Stimulated activated effector memory CD8-positive, alpha-beta T cell treated with anti-CD3 and anti-CD28 coated beads, Interleukin-12 subunit alpha, Interleukin-12 subunit beta, amount 100 ng/mL, for 72 hours (primary cell): ENCODE results near the gene NDUFAF7.
"Not testable (repeated sequence)": the region's sequence is repeated elsewhere in the genome, so short reads cannot be mapped to it uniquely, and the experiment has no call there.

Experiments used
- ATAC-seq: fragments of 150-1000 bp; cut with Tn5 transposase; 2 replicates; pipeline ENCODE4 v1.10.0; 2021
- DNase-seq, 2 donors: peaks; one replicate each; pipeline ENCODE4 v3.0.0; 2021 to 2022; ENCODE audit warnings: low spot score in 2 of 2
- H3K27ac Mint-ChIP-seq: one replicate; pipeline ENCODE4 v1.8.0; 2022; ENCODE audit warnings: mild to moderate bottlenecking, mixed read lengths
- H3K36me3 Mint-ChIP-seq: one replicate; pipeline ENCODE4 v1.8.0; 2022; ENCODE audit warnings: mild to moderate bottlenecking, mixed read lengths
- H3K4me1 Mint-ChIP-seq: one replicate; pipeline ENCODE4 v1.8.0; 2022; ENCODE audit warnings: mixed read lengths
- H3K4me3 Mint-ChIP-seq: one replicate; pipeline ENCODE4 v1.8.0; 2022; ENCODE audit warnings: mild to moderate bottlenecking, mixed read lengths
- H3K9me3 Mint-ChIP-seq: one replicate; pipeline ENCODE4 v1.8.0; 2022; ENCODE audit warnings: mixed read lengths

Gene NDUFAF7

DNA sequence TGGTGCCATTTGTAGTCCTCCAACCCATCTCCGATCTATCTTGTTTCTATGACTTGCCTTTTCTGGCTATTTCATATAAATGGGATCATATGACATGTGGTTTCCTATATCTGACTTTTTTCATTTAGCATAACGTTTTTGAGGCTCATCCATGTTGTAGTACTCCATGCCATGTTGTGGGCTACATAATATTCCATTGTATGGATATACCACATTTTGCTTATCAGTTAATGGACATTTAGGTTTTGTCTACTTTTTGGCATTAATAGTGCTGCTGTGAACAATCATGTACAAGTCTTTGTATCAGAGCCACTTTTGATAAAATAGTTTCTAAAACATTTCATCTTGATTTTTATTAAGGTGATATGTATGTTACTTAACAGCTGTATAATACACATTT is 27.8 kb upstream of the NDUFAF7 start:
- peaks cover 11% of the 10 kb centered on the region for H3K9me3 Mint-ChIP-seq
- peaks cover 93% of the 10 kb centered on the region for H3K36me3 Mint-ChIP-seq
- no peak for ATAC-seq
- no peak overlapping the region for H3K4me3 Mint-ChIP-seq
- no peak overlapping the region for H3K27ac Mint-ChIP-seq
- no peak for DNase-seq
- H3K4me1 Mint-ChIP-seq = peaks cover 38% of the 10 kb centered on the region

DNA sequence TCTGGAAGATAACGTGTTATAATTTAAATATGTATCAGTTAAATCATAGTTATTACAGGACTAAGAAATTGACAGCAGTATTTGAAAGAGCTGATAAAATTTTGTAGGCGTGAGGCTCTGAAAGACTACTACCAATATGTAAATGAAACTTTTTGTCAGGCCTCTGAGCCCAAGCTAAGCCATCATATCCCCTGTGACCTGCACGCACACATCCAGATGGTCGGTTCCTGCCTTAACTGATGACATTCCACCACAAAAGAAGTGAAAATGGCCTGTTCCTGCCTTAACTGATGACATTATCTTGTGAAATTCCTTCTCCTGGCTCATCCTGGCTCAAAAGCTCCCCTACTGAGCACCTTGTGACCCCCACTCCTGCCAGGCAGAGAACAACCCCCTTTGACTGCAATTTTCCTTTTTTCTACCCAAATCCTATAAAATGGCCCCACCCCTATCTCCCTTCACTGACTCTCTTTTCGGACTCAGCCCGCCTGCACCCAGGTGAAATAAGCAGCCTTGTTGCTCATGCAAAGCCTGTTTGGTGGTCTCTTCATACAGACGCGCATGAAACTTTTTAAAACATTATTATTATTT is 26.3 kb upstream of the NDUFAF7 start:
- not testable (repeated sequence) for H3K4me3 Mint-ChIP-seq, ATAC-seq, DNase-seq, H3K27ac Mint-ChIP-seq
- Mint-ChIP-seq H3K4me1 (peaks cover 38% of the 10 kb centered on the region), H3K36me3 (peaks cover 100% of the 10 kb centered on the region), H3K9me3 (peaks cover 11% of the 10 kb centered on the region)

GRCh38 chr2:37205689-37206341 is 25.6 kb upstream of the NDUFAF7 start:
- Mint-ChIP-seq H3K4me3 (no peak overlapping the region), H3K36me3 (peaks cover 100% of the 10 kb centered on the region), H3K4me1 (peaks cover 33% of the 10 kb centered on the region), H3K27ac (no peak overlapping the region), H3K9me3 (peaks cover 11% of the 10 kb centered on the region)
- DNase-seq (no peak), ATAC-seq (no peak)

DNA sequence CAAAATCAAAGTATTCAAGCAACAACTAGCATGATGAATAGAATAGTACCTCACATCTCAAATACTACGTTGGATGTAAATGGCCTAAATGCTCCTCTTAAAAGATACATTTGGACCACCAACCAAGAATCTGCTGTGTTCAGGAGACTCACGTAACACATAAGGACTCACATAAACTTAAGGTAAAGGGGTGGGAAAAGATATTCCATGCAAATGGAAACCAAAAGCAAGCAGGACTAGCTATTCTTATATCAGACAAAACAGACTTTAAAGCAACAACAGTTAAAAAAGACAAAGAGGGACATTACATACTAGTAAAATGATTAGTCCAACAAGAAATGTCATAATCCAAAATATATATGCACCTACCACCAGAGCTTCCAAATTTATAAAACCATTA is 24.7 kb upstream of the NDUFAF7 start:
- not testable (repeated sequence) for H3K27ac Mint-ChIP-seq, ATAC-seq, H3K4me3 Mint-ChIP-seq, DNase-seq
- peaks cover 100% of the 10 kb centered on the region for H3K36me3 Mint-ChIP-seq
- peaks cover 28% of the 10 kb centered on the region for H3K4me1 Mint-ChIP-seq
- peaks cover 11% of the 10 kb centered on the region for H3K9me3 Mint-ChIP-seq

DNA sequence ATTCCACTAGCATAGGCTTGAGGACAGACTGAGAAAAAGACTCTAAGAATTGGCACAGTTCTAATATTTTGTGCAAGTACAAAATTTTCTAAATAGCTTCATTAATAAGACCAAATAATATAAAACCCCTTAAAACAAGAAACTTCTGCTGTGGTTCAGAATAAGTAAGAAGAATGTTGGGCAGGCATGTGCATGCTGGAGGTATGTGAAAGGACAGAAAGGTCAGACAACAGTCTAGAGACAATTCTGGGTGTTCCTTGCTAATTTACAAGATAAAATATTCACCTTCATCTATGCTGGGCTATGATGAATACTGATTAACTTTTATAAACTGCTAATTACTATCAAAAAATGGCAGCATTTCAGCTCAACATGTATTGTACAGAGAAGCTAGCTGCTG is 20.2 kb upstream of the NDUFAF7 start:
- Mint-ChIP-seq H3K27ac (no peak overlapping the region), H3K36me3 (peaks cover 100% of the 10 kb centered on the region), H3K4me3 (no peak overlapping the region), H3K4me1 (peaks cover 18% of the 10 kb centered on the region), H3K9me3 (peaks cover 8% of the 10 kb centered on the region)
- DNase-seq (no peak), ATAC-seq (no peak)

- H3K4me3 Mint-ChIP-seq = no peak overlapping the region
- peaks cover 14% of the 10 kb centered on the region for H3K4me1 Mint-ChIP-seq
Observed at GRCh38 chr2:37211939-37212338, 19.5 kb upstream of the NDUFAF7 start.

GRCh38 chr2:37215250-37215649 is 16.2 kb upstream of the NDUFAF7 start:
- H3K9me3 Mint-ChIP-seq = no peaks in the 10 kb centered on the region
- no peaks in the 10 kb centered on the region for H3K4me1 Mint-ChIP-seq
- no peak for DNase-seq
- ATAC-seq = no peak
- peaks cover 100% of the 10 kb centered on the region for H3K36me3 Mint-ChIP-seq
- peak overlapping the region; percentile 54 for H3K27ac Mint-ChIP-seq
- no peak overlapping the region for H3K4me3 Mint-ChIP-seq

More at GRCh38 chr2:37211939-37212338, 19.5 kb upstream of the NDUFAF7 start:
- Mint-ChIP-seq H3K9me3 (peaks cover 5% of the 10 kb centered on the region), H3K36me3 (peaks cover 100% of the 10 kb centered on the region), H3K27ac (no peak overlapping the region)
- no peak for ATAC-seq
- DNase-seq = no peak

DNA sequence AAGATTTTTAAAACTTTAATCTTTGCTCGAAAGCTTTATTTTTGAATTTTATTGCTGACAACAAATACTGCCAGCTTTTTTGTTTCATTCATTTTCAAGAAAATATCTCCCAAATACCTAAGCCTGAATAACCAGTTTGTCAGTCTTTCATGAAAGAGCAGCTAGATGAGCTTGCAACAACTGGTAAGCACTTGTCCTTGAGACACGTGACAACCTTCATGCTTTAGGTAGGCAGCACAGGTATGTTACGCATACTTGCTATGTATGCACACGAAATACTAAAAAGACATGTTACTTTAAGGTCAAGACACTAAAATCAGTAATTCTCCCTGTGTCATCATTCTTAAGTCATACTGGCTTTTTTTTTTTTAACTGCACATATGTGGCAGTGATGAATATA is 12.4 kb upstream of the NDUFAF7 start:
- no peak for DNase-seq
- Mint-ChIP-seq H3K9me3 (no peaks in the 10 kb centered on the region), H3K36me3 (peaks cover 99% of the 10 kb centered on the region), H3K4me1 (peaks cover 17% of the 10 kb centered on the region), H3K27ac (no peak overlapping the region), H3K4me3 (no peak overlapping the region)
- ATAC-seq = no peak

GRCh38 chr2:37223131-37223530 is 8.3 kb upstream of the NDUFAF7 start:
- ATAC-seq = no peak
- Mint-ChIP-seq H3K4me1 (peaks cover 42% of the 10 kb centered on the region), H3K36me3 (peaks cover 93% of the 10 kb centered on the region), H3K4me3 (no peak overlapping the region), H3K9me3 (no peaks in the 10 kb centered on the region), H3K27ac (peak overlapping the region; percentile 58)
- no peak for DNase-seq

DNA sequence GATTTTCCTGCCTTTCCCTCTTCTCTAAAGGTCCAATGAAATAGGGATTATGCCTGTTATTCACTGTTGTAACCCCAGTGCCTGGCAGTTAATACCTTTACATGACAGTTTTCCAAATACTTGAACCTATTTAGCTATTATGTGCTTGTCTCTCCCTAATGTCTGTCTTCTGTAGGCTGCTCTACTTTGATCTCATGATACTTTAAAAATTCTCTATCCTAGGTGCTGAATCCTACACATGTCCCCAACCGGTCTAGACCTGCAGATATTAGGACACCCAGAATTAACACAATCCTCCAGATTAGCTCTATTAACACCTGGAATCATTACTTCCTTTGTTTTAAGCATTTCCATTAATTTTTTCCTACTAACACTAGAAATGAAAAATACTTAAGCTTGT is 7.4 kb upstream of the NDUFAF7 start:
- no peak overlapping the region for H3K27ac Mint-ChIP-seq
- peaks cover 93% of the 10 kb centered on the region for H3K36me3 Mint-ChIP-seq
- H3K4me3 Mint-ChIP-seq = no peak overlapping the region
- peaks cover 46% of the 10 kb centered on the region for H3K4me1 Mint-ChIP-seq
- DNase-seq (no peak), ATAC-seq (no peak)
- H3K9me3 Mint-ChIP-seq = no peaks in the 10 kb centered on the region

GRCh38 chr2:37225129-37225528 is 6.3 kb upstream of the NDUFAF7 start:
- DNase-seq, H3K9me3 Mint-ChIP-seq, H3K4me3 Mint-ChIP-seq, ATAC-seq: not testable (repeated sequence)
- Mint-ChIP-seq H3K36me3 (peaks cover 89% of the 10 kb centered on the region), H3K4me1 (peaks cover 52% of the 10 kb centered on the region), H3K27ac (peak overlapping the region; percentile 14)

DNA sequence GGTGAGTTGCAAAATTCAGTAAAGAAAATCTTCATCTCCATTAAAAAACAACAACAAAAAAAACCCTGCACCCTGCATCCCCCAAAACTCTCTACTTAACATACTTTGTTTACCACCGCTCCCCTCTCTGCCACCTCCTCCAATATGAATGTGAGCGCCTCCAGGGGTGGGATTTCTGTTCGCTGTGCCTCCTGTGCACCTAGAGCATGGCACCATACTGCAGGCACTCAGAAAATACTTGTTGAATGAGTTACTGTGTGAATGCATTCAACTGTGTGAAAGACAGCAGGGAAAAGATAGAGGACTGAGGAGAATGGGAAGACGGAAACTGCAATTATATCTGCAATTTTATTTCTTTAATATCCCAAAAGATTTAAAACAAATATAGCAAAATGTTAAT is 4.6 kb upstream of the NDUFAF7 start:
- H3K9me3 Mint-ChIP-seq = no peaks in the 10 kb centered on the region
- peak overlapping the region; percentile 2 for H3K4me3 Mint-ChIP-seq
- H3K36me3 Mint-ChIP-seq = peaks cover 71% of the 10 kb centered on the region
- no peak overlapping the region for H3K27ac Mint-ChIP-seq
- no peak for DNase-seq
- ATAC-seq = no peak
- peaks cover 52% of the 10 kb centered on the region for H3K4me1 Mint-ChIP-seq

DNA sequence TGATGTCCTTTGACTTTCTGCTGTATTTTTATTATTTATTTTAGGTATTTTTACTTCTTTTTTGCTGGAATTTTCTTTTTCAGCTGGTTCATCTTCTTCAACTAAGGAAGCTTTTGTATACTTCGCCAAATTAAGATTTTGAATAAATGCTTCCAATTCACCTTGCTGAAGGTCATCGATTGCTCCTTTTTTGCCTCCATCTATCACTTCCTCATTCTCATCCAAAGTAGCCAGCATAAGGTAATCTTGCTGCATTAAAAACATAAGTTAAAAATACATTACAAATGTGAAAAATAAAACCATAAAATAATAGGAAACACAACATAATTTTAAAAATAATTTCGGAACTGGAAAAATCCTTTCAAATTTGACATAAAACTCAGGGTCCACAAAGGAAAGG is 2.7 kb upstream of the NDUFAF7 start:
- Mint-ChIP-seq H3K27ac (no peak overlapping the region), H3K4me1 (peaks cover 37% of the 10 kb centered on the region), H3K4me3 (no peak overlapping the region), H3K9me3 (no peaks in the 10 kb centered on the region), H3K36me3 (peaks cover 52% of the 10 kb centered on the region)
- DNase-seq (no peak), ATAC-seq (no peak)

- Mint-ChIP-seq H3K27ac (no peak overlapping the region), H3K4me3 (no peak overlapping the region), H3K36me3 (peaks cover 52% of the 10 kb centered on the region), H3K4me1 (peaks cover 36% of the 10 kb centered on the region), H3K9me3 (no peaks in the 10 kb centered on the region)
- DNase-seq (no peak), ATAC-seq (no peak)
Observed at GRCh38 chr2:37230581-37230980, 877 bp upstream of the NDUFAF7 start.

- DNase-seq (no peak), ATAC-seq (peak; percentile 32)
- no peak overlapping the region for H3K4me3 Mint-ChIP-seq
- no peaks in the 10 kb centered on the region for H3K9me3 Mint-ChIP-seq
- H3K27ac Mint-ChIP-seq = no peak overlapping the region
- peaks cover 55% of the 10 kb centered on the region for H3K36me3 Mint-ChIP-seq
- peaks cover 22% of the 10 kb centered on the region for H3K4me1 Mint-ChIP-seq
Observed at GRCh38 chr2:37232131-37232933, 874 bp downstream of the NDUFAF7 start.

DNA sequence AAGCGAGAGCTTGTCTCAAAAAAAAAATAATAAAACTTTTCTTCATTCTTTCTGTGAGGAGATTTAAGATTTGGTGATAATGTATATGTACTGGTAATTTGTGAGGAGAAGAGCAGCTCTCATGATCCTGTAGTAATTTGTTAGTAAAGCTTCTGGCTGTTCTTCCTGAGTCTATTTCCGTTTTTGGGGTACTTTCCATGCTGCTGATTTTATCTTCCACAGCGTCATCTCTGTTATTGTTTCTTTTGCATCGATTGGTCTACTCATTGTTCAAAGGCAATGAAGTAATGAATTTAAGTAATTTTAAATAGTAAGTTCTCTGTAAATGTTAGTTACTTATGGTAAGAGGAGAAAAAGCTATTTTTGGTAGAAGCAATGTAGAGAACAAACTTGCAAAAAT is 12.0 kb downstream of the NDUFAF7 start:
- no peak overlapping the region for H3K4me3 Mint-ChIP-seq
- no peak overlapping the region for H3K27ac Mint-ChIP-seq
- peaks cover 82% of the 10 kb centered on the region for H3K36me3 Mint-ChIP-seq

More for the DNA sequence above, 12.0 kb downstream of the NDUFAF7 start:
- H3K4me1 Mint-ChIP-seq = peaks cover 6% of the 10 kb centered on the region
- no peaks in the 10 kb centered on the region for H3K9me3 Mint-ChIP-seq
- ATAC-seq (no peak), DNase-seq (no peak)
